ENCODE data around the gene CELA3B.
"Not testable (repeated sequence)": the region's sequence is repeated elsewhere in the genome, so short reads cannot be mapped to it uniquely, and the experiment has no call there.

The CELA3B gene

GRCh38 chr1:21941370-21941769, 35.5 kb upstream of the CELA3B start:
- TF ChIP-seq, protein P1, sequence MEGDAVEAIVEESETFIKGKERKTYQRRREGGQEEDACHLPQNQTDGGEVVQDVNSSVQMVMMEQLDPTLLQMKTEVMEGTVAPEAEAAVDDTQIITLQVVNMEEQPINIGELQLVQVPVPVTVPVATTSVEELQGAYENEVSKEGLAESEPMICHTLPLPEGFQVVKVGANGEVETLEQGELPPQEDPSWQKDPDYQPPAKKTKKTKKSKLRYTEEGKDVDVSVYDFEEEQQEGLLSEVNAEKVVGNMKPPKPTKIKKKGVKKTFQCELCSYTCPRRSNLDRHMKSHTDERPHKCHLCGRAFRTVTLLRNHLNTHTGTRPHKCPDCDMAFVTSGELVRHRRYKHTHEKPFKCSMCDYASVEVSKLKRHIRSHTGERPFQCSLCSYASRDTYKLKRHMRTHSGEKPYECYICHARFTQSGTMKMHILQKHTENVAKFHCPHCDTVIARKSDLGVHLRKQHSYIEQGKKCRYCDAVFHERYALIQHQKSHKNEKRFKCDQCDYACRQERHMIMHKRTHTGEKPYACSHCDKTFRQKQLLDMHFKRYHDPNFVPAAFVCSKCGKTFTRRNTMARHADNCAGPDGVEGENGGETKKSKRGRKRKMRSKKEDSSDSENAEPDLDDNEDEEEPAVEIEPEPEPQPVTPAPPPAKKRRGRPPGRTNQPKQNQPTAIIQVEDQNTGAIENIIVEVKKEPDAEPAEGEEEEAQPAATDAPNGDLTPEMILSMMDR (IDR thresholded peaks at IDR 0.05; ENCODE audit: low read depth, low read length, missing control alignments) = no peak
- in situ Hi-C loops (cut with HindIII; ENCODE audit: low pct_ligation_motif_present, low sequenced_read_pairs) = no loop called here
- DNase-seq = no peak
- Histone ChIP-seq H3K4me3 (ENCODE audit: low read depth, low read length) (no peak overlapping the region), H3K27ac (no peak overlapping the region), H3K27me3 (replicated peaks) (no peaks in the 10 kb centered on the region), H3K36me3 (replicated peaks) (no peaks in the 10 kb centered on the region)

GRCh38 chr1:21942464-21942863, 34.4 kb upstream of the CELA3B start:
- H3K27ac ChIP-seq = peak overlapping the region; percentile 24
- in situ Hi-C loops (cut with HindIII; ENCODE audit: low pct_ligation_motif_present, low sequenced_read_pairs) = no loop called here
- TF ChIP-seq, protein P1 (IDR thresholded peaks at IDR 0.05; ENCODE audit: low read depth, low read length, missing control alignments) = no peak
- H3K4me3 ChIP-seq (ENCODE audit: low read depth, low read length) = no peak overlapping the region
- no peaks in the 10 kb centered on the region for H3K36me3 ChIP-seq (replicated peaks)
- no peak for DNase-seq
- no peaks in the 10 kb centered on the region for H3K27me3 ChIP-seq (replicated peaks)

DNA sequence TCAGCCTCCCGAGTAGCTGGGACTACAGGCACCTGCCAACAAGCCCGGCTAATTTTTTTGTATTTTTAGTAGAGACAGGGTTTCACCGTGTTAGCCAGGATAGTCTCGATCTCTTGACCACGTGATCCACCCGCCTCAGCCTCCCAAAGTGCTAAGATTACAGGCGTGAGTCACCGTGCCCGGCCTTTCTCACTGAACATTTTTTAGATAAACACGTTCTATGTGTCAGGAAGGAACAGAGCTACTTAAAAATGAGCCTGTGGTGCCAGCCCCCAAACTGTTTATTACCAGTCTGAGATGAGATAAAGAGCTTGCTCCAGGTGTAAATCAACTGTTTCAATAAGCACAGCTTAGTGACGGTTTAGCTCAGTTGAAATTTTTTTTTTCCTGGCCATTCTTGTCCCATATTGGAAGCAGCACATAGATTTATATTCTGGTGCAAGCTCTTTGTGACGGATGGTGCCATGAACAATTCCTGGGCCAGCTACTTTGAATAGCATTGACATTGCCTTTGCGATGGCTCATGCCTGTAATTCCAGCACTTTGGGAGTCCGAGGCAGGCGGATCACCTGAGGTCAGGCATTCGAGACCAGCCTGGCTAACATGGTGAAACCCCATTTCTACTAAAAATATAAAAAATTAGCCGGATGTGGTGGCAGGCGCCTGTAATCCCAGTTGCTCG, 33.7 kb upstream of the CELA3B start:
- peak overlapping the region; percentile 35 for H3K27ac ChIP-seq
- H3K27me3 ChIP-seq (replicated peaks); H3K36me3 ChIP-seq (replicated peaks); in situ Hi-C loops (cut with HindIII; ENCODE audit: low pct_ligation_motif_present, low sequenced_read_pairs); H3K4me3 ChIP-seq (ENCODE audit: low read depth, low read length): not testable (repeated sequence)
- DNase-seq = peak; percentile 75

DNA sequence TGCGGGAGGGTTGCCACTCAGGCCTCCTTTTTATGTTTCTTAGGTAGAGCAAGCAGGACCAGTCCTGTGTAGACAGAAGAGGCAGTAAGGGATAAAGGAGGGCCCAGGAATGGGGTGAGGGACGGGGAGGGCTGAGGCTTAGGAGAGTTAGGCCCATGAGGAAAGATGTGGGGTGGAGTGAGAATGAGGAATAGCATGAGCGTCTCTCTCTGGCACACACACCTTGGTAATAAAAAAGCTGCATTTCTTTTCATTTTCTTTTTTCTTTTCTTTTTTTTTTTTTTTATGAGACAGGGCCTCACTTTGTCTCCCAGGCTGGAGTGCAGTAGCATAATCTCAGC, 32.1 kb upstream of the CELA3B start:
- DNase-seq = no peak
- Histone ChIP-seq H3K4me3 (ENCODE audit: low read depth, low read length) (no peak overlapping the region), H3K27ac (no peak overlapping the region), H3K36me3 (replicated peaks) (no peaks in the 10 kb centered on the region), H3K27me3 (replicated peaks) (no peaks in the 10 kb centered on the region)
- in situ Hi-C loops (cut with HindIII; ENCODE audit: low pct_ligation_motif_present, low sequenced_read_pairs) = no loop called here
- TF ChIP-seq, protein P1 (IDR thresholded peaks at IDR 0.05; ENCODE audit: low read depth, low read length, missing control alignments) = no peak

- Histone ChIP-seq H3K27ac (no peak overlapping the region), H3K27me3 (replicated peaks) (no peaks in the 10 kb centered on the region), H3K4me3 (ENCODE audit: low read depth, low read length) (no peak overlapping the region), H3K36me3 (replicated peaks) (no peaks in the 10 kb centered on the region)
- DNase-seq = no peak
- TF ChIP-seq, protein P1 (IDR thresholded peaks at IDR 0.05; ENCODE audit: low read depth, low read length, missing control alignments) = no peak
- in situ Hi-C loops (cut with HindIII; ENCODE audit: low pct_ligation_motif_present, low sequenced_read_pairs) = no loop called here
Measured at GRCh38 chr1:21946836-21947587, 29.8 kb upstream of the CELA3B start.

DNA sequence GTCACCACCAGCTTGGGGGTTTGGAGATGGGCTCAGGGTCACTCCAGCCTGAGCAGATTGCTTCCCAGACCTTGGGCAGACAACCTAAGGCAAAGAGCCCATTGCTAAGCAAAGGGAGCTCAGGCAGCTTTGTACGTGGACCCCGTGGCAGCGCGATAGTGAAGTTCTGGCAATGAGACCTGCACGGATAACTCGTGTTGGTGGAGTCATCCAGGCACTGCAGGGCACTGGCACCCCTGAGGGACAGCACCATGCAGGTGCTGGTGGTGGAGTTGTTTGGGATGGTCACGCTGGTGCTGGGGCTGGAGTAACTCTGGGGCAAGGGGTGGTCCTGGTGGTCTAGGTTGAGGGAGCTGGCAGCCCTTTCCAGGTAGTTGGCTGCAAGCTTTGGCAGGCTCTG, 26.1 kb upstream of the CELA3B start:
- TF ChIP-seq, protein P1 (IDR thresholded peaks at IDR 0.05; ENCODE audit: low read depth, low read length, missing control alignments) = no peak

More for the DNA sequence above, 26.1 kb upstream of the CELA3B start:
- Histone ChIP-seq H3K27me3 (replicated peaks) (no peaks in the 10 kb centered on the region), H3K4me3 (ENCODE audit: low read depth, low read length) (no peak overlapping the region), H3K36me3 (replicated peaks) (no peaks in the 10 kb centered on the region), H3K27ac (no peak overlapping the region)
- in situ Hi-C loops (cut with HindIII; ENCODE audit: low pct_ligation_motif_present, low sequenced_read_pairs) = loop anchor here (25.0 kb wide), 1 partner anchor 263 kb away; no protein-coding TSS in a partner anchor
- DNase-seq = no peak

All from brain microvascular endothelial cell (primary cell).